OCI-LY1 (cell line): ENCODE data around the gene CEP85L.

Source experiments
- EZH2 ChIP-seq: fragments of 200-600 bp; sonication (generic), shearing (Covaris generic); IDR thresholded peaks from 2 replicates; pipeline ENCODE4 v1.8.0; 2017; ENCODE audit warnings: borderline replicate concordance, mixed run types, mild to moderate bottlenecking, antibody characterized with exemption, low read length, moderate library complexity, mixed read lengths
- TF ChIP-seq, protein P1 (sequence below): fragments of 200-600 bp; sonication (generic), shearing (Covaris generic); IDR thresholded peaks from 2 replicates; pipeline ENCODE4 v1.5.1; 2017; ENCODE audit warnings: mild to moderate bottlenecking, antibody characterized with exemption, low read length, moderate library complexity, mixed read lengths

DNA sequence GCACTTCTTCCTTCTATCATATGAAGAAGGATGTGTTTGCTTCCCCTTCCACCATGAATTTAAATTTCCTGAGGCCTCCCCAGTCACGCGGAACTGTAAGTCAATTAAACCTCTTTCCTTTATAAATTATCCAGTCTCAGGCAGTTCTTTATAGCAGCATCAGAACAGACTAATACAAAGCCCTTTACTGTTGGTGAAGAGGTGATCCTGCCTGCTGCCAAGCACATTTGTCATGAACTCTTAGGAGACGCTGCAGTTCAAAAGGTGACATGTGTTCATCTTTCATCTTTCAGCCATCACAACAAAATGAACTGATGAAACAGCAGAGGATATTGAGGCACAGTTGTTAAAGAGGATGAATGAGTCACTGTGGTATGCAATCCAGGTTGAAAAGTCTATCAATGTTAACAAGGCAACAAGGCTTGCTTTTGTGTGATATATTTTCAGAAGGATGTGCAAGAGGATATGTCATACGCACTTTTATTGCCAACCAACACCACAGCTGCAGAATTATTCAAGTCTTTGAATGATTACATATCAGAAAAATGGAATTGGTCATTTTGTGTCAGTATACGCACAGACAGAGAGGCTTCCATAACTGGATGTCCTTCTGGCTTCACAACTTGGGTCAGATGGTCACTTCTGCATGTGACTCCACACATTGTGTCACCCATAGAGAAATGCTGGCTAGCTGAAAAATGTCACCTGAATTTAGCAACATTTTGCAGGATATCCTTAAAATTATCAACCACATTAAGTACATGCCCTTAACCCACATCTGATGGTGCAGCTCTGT is 155.7 kb downstream of the CEP85L start:
- TF ChIP-seq, protein P1, sequence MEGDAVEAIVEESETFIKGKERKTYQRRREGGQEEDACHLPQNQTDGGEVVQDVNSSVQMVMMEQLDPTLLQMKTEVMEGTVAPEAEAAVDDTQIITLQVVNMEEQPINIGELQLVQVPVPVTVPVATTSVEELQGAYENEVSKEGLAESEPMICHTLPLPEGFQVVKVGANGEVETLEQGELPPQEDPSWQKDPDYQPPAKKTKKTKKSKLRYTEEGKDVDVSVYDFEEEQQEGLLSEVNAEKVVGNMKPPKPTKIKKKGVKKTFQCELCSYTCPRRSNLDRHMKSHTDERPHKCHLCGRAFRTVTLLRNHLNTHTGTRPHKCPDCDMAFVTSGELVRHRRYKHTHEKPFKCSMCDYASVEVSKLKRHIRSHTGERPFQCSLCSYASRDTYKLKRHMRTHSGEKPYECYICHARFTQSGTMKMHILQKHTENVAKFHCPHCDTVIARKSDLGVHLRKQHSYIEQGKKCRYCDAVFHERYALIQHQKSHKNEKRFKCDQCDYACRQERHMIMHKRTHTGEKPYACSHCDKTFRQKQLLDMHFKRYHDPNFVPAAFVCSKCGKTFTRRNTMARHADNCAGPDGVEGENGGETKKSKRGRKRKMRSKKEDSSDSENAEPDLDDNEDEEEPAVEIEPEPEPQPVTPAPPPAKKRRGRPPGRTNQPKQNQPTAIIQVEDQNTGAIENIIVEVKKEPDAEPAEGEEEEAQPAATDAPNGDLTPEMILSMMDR = no peak
- TF ChIP-seq EZH2 = no peak
